22Rv1 (cell line): Measurements from ENCODE around the gene CAND1.

Experiments
- ZFX ChIP-seq: fragments of 450-650 bp; IDR thresholded peaks from 2 replicates; pipeline ENCODE4 v1.6.1; 2017; ENCODE audit warnings: antibody characterized with exemption, borderline replicate concordance
- TF ChIP-seq, protein P1 (sequence below): fragments of 450-650 bp; IDR thresholded peaks from 2 replicates; pipeline ENCODE4 v1.5.1; 2017; ENCODE audit warnings: mild to moderate bottlenecking

DNA sequence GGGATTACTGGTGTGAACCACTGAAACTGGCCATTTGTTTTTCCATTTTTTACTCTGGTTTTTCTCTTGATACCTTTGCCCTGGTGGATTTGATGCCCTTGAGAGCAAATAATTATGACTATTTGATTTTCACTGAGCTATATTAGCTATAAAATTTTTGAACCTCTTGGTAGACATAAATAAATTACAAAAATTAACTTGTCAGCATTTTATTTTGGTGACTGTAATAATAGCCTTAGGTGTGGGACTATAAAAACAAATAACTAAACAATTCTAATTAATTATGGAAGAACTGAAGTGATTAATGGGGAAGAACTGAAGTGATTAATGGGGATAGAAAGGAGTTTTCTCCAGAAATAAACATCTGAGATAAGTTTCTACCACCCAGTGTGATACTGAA, 62.7 kb downstream of the CAND1 start:
- TF ChIP-seq, protein P1, sequence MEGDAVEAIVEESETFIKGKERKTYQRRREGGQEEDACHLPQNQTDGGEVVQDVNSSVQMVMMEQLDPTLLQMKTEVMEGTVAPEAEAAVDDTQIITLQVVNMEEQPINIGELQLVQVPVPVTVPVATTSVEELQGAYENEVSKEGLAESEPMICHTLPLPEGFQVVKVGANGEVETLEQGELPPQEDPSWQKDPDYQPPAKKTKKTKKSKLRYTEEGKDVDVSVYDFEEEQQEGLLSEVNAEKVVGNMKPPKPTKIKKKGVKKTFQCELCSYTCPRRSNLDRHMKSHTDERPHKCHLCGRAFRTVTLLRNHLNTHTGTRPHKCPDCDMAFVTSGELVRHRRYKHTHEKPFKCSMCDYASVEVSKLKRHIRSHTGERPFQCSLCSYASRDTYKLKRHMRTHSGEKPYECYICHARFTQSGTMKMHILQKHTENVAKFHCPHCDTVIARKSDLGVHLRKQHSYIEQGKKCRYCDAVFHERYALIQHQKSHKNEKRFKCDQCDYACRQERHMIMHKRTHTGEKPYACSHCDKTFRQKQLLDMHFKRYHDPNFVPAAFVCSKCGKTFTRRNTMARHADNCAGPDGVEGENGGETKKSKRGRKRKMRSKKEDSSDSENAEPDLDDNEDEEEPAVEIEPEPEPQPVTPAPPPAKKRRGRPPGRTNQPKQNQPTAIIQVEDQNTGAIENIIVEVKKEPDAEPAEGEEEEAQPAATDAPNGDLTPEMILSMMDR = no peak
- no peak for TF ChIP-seq ZFX
